Vagina (tissue), 2 donors: Measurements from ENCODE around the gene TMEM52.

Experiments used
- POLR2A ChIP-seq, 2 donors: fragments of 450-650 bp; IDR thresholded peaks; one replicate each; pipeline ENCODE4 v1.6.1; 2017; ENCODE audit warnings: antibody characterized with exemption in 2 of 2, mild to moderate bottlenecking in 2 of 2, moderate library complexity in 2 of 2
- POLR2AphosphoS5 ChIP-seq, 2 donors: sonication (generic); formaldehyde crosslinking; IDR thresholded peaks; one replicate each; pipeline ENCODE4 v1.9.0; 2017; ENCODE audit warnings: antibody characterized with exemption in 2 of 2, mild to moderate bottlenecking in 2 of 2, low read depth in 1 of 2; ENCODE audit not compliant: insufficient read depth in 1 of 2
- TF ChIP-seq, protein P1 (sequence below), 3 experiments: fragments of 450-650 bp in 2 of 3; fragments of 200-600 bp in 1 of 3; sonication (generic) in 1 of 3; IDR thresholded peaks; one replicate each; pipeline ENCODE4 v1.5.1; 2017 to 2019; ENCODE audit warnings: antibody characterized with exemption in 3 of 3, mild to moderate bottlenecking in 2 of 3, moderate library complexity in 2 of 3

DNA sequence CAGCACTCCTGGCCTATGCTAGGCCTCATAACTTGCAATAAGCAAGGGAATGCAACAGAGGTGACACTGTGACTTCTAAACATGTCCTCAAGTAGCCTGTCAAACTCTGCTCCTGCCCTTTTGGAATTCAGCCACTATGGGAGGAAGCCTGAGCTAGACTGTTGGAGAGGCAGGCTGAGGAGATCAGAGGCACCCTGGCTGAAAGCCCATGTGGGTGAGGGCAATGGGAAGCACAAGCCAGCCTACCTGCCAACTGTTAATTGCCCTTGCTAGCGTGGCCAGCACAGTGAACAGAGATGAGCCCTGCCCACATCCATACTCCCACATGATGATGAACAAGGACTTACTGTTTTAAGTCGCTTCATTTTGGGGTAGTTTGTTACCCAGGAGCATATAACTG lies 45.9 kb downstream of the TMEM52 start:
- TF ChIP-seq POLR2AphosphoS5 (IDR thresholded peaks at IDR 0.05; ENCODE audit: insufficient read depth in 1 of 2, low read depth in 1 of 2) (no peak), POLR2A (IDR thresholded peaks at IDR 0.05) (no peak)
- TF ChIP-seq, protein P1, sequence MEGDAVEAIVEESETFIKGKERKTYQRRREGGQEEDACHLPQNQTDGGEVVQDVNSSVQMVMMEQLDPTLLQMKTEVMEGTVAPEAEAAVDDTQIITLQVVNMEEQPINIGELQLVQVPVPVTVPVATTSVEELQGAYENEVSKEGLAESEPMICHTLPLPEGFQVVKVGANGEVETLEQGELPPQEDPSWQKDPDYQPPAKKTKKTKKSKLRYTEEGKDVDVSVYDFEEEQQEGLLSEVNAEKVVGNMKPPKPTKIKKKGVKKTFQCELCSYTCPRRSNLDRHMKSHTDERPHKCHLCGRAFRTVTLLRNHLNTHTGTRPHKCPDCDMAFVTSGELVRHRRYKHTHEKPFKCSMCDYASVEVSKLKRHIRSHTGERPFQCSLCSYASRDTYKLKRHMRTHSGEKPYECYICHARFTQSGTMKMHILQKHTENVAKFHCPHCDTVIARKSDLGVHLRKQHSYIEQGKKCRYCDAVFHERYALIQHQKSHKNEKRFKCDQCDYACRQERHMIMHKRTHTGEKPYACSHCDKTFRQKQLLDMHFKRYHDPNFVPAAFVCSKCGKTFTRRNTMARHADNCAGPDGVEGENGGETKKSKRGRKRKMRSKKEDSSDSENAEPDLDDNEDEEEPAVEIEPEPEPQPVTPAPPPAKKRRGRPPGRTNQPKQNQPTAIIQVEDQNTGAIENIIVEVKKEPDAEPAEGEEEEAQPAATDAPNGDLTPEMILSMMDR (IDR thresholded peaks at IDR 0.05) = no peak
